HCEC 1CT (cell line): ENCODE results near the gene SYT9.
"Not testable (repeated sequence)": the region's sequence is repeated elsewhere in the genome, so short reads cannot be mapped to it uniquely, and the experiment has no call there.

Source experiments
- DNase-seq: peaks from one replicate; pipeline ENCODE4 v3.0.0-alpha.2; 2017

Gene SYT9

DNA sequence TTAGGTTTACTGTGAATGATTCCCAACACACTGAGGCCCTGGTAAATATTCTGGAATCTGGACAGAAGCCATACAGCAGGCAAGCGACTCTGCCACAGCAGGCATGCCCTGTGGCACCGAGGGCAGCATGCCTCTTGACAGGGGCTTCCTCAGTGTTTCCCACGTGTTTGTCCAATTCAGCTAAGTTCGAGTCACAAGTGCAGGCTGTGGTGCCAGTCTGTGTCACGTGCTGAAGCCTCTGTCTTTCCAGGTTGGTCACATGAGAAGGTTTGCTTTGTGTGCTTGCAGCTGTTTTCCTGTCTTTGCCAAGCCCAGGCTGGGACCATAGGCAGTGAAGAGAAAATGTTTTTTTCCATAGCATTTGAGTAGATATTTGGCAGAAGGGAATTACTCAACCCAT is 259.7 kb downstream of the SYT9 start:
- DNase-seq: no peak

DNA sequence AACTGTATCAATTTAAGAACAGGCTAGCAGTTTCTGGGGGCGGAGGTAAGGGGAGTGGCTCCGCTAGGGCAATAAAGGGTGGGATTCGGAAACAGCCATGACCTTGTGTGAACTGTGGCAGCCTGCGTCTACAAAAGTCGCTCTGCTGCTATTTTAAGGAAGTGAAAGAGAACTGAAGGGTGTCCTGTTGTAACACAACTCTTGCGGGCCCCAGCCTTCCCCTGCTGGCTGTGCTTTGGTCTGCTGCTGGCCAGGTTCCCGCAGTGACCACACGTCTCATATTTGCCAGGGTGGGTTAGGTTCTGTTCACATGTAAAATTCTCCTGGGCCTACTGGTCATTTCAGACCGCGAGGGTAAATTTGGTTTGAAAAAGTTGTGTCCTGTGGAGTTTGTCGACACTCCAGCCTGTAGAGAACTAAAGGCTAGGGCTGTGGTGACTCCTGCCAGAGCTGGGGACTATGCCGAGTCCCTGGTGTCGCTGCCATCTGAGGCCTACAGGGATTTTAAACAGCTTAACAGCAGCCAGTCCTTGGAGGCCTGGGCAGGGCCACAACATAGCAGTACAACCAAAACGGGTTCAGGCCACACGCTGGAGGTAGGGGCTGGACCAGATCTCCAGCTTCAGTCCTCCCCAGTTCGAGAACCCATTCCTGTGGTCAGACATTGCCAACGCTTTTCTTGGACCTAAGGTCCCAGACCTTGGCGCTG is 261.0 kb downstream of the SYT9 start:
- no peak for DNase-seq

GRCh38 chr11:7513234-7514098 is 261.8 kb downstream of the SYT9 start, which contains the start of gene PPFIBP2:
PPFIBP2 (plus strand) TSS chr11:7513999; CDS start chr11:7549476, 35,477 bp downstream.
- DNase-seq: peak; percentile 60

GRCh38 chr11:7514099-7514591 is 262.4 kb downstream of the SYT9 start:
- no peak for DNase-seq

GRCh38 chr11:7515447-7515886 is 263.8 kb downstream of the SYT9 start:
- DNase-seq: no peak

DNA sequence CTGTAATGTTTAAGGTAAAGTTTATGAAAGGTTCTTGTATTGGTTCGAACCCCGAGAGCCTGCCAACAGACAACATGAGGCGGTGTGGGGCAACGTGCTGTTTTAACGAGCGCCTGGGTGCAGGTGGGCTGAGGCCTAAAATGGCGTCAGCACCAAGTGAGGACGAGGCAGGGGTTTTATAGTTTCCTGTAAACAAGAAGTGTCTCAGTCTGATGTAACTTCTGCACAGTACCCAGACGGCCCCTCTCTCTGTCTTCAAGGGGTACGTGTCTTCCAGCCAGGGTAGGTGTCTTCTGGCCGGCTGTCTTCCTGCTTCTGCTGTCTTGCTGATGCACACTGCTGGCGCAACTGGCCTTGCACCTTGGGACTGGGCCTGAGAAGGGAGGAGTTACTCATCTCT is 264.8 kb downstream of the SYT9 start:
- no peak for DNase-seq

DNA sequence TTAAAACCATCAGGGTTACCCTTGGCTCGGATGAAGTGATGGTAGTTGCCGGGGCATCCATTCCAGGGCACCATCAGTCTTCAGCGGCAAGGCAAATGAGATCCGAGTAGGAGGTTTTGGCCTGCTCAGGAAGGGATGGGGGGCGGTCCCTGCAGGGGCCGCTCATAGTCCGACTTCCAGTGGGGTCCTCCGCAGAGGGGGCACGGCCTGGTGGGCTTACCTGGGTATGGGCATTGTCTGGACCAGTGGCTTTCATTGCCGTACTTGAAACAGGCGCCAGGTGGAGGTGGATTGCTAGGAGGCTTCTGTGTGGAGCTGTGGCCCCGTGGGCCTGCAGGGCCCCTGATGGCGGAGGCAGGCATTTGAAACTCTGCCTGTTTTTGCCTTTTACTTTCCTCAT is 266.0 kb downstream of the SYT9 start:
- not testable (repeated sequence) for DNase-seq
